Ovary (tissue), 3 donors: Measurements from ENCODE around the gene TMEM212.

ENCODE experiments used
- EP300 ChIP-seq: sonication (generic); formaldehyde crosslinking; IDR thresholded peaks from one replicate; pipeline ENCODE4 v1.6.1; 2017; ENCODE audit warnings: antibody characterized with exemption
- POLR2A ChIP-seq: fragments of 450-650 bp; IDR thresholded peaks from one replicate; pipeline ENCODE4 v1.6.1; 2017; ENCODE audit warnings: antibody characterized with exemption, mild to moderate bottlenecking, moderate library complexity
- TF ChIP-seq, protein P1 (sequence below), 3 donors: fragments of 450-650 bp in 2 of 3; fragments of 200-600 bp in 1 of 3; IDR thresholded peaks; one replicate each; pipeline versions ENCODE4 v1.5.1 to v1.8.0; 2016 to 2022; ENCODE audit warnings: antibody characterized with exemption in 3 of 3, mild to moderate bottlenecking in 1 of 3
- donor health status: DM: no; HTN: no; CAD: no.

DNA sequence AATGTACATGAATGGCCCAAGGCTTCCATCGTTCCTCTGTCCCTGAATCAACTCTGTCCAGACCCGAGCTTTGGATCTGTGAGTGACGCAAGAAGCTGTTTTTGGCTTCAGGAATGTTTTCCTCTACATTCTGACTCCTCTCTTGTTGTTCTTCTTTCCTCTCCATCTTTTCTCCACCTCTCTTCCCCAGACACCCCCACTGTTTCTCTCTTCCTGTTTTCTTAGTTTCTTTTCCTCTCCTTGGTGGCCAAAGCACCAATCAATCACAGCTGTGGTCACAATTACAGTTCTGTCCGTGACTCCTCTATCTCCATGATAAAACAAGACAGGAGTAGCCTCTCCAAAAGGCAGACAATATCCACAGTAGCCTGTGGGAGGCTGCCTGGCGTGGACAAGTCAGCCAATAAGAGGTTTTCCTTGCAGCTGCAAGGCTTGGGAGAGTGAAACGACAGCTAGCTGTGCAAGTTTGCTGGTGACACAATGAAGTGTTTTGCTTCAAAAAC is 4.9 kb upstream of the TMEM212 start:
- TF ChIP-seq, protein P1, sequence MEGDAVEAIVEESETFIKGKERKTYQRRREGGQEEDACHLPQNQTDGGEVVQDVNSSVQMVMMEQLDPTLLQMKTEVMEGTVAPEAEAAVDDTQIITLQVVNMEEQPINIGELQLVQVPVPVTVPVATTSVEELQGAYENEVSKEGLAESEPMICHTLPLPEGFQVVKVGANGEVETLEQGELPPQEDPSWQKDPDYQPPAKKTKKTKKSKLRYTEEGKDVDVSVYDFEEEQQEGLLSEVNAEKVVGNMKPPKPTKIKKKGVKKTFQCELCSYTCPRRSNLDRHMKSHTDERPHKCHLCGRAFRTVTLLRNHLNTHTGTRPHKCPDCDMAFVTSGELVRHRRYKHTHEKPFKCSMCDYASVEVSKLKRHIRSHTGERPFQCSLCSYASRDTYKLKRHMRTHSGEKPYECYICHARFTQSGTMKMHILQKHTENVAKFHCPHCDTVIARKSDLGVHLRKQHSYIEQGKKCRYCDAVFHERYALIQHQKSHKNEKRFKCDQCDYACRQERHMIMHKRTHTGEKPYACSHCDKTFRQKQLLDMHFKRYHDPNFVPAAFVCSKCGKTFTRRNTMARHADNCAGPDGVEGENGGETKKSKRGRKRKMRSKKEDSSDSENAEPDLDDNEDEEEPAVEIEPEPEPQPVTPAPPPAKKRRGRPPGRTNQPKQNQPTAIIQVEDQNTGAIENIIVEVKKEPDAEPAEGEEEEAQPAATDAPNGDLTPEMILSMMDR (IDR thresholded peaks at IDR 0.05) = peak in 2 of 3 donors; percentile 26 to 53
- TF ChIP-seq POLR2A = no peak
- TF ChIP-seq EP300 = no peak
